Left lobe of liver (tissue), 2 donors: ENCODE results near the gene METAP1D. TPM values are rescaled to one million over a fixed set of nuclear protein-coding genes. Genes with fewer than 3 reads are reported as not detected.
"Not testable (repeated sequence)": the region's sequence is repeated elsewhere in the genome, so short reads cannot be mapped to it uniquely, and the experiment has no call there.

Experiments
- ATAC-seq: fragments of 200-7000 bp; cut with Tn5 transposase; one replicate; pipeline ENCODE4 v1.9.1; 2020; ENCODE audit warnings: mild to moderate bottlenecking, moderate library complexity
- DNase-seq: peaks from one replicate; pipeline ENCODE4 v3.0.0-alpha.2; 2020; ENCODE audit warnings: low spot score
- total RNA-seq: library from RNA; stranded (reverse); gene quantifications from one replicate; pipeline ENCODE4 v1.2.1, GENCODE V29; 2021
- donor health status: DM: no; HTN: no; CAD: no; lungs with moderate emphysema.
- donor health status: DM: no; HTN: yes; CAD: no.

Gene METAP1D
- total RNA-seq, result 4.4 TPM

DNA sequence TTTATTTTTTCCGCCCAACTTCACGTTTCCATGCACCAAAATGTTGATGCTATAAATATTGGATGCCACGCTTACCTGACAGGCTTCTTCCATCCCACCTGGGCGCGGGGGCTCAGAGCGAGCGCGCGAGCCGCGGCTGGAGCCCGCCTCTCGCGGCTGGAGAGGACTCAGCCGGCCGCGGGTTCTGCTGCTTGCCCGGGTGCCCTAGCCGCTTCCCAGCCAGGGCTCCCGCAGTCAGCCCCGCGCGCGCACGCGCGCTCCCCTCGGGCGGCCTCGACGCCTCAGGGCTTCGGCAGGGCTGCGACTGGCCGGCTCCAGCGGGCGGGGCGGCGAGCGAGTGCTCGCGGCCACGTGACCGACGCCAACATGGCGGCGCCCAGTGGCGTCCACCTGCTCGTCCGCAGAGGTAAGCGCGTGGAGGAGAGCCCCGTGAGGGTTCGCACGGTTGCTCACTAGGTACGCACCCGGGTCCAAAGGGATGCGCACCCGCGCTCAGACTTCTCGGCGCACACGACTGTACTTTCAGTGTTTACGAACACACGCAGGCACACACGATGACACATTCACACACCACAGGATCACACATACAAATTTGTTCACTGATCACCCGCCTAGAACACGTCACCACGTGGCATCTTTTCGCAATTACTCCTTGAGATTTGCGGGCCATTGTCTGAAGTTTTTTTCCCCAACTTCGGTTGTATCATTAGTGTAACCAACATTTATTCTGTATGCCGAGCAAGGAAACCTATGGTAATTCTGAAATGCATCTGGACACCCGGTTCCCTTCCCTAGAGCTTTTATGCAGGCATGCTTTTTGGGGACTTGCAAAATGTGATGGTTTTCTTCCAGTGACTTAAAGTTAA, at the start of gene METAP1D:
Gene METAP1D, plus strand, starts transcription at position 350 of the 866 bp plus-strand sequence. Its CDS starts 17 bp downstream, at position 367.
- DNase-seq, result peak; percentile 96
- ATAC-seq, result peak; percentile 99

DNA sequence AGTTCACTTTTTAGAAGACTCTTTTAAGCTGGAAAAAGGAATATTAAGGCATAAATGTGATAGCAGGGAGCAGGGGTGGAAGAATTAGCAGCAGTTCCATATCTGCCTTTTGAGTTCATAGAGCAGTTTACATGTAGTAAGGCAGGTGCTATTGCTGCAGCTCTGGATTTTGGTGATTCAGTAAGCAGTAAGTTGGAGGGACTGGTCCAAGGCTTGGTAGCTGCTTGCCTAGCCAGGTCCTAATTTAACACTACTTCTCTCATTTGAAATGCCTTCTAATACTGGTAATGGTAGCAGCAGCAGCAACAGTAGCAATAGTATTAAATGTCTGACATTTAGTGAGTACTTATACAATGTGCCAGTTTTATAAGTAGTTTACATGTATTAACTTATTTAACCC, 47.5 kb upstream of the METAP1D start:
- no peak for ATAC-seq
- no peak for DNase-seq

- ATAC-seq, result no peak
Observed at GRCh38 chr2:171952748-171953147, 47.0 kb upstream of the METAP1D start.

GRCh38 chr2:171956135-171956825, 43.5 kb upstream of the METAP1D start:
- peak; percentile 45 for ATAC-seq
- no peak for DNase-seq

More at GRCh38 chr2:171952748-171953147, 47.0 kb upstream of the METAP1D start:
- no peak for DNase-seq

- DNase-seq (no peak), ATAC-seq (peak; percentile 29)
Observed at GRCh38 chr2:171957061-171957460, 42.7 kb upstream of the METAP1D start.

GRCh38 chr2:171958475-171958874, 41.3 kb upstream of the METAP1D start:
- DNase-seq (no peak), ATAC-seq (no peak)

DNA sequence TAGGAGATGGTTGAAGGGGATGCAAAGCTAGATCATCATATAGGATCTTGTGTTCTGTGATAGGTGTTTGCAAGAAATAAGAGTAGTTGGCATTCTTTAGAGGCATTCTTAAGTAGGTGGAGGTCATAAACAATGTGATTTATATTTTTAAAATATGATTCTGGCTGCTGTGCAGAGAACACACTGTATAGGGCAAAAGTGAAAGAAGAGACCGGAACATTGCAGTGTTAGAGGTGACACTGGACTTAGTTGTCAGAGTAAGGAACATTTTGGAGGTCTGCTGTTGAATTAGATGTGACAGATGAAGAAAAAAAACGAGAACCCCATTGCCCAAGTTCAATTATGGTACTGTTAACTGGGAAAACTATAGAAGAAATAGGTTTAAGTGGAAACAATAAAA, 39.8 kb upstream of the METAP1D start:
- no peak for ATAC-seq
- no peak for DNase-seq

DNA sequence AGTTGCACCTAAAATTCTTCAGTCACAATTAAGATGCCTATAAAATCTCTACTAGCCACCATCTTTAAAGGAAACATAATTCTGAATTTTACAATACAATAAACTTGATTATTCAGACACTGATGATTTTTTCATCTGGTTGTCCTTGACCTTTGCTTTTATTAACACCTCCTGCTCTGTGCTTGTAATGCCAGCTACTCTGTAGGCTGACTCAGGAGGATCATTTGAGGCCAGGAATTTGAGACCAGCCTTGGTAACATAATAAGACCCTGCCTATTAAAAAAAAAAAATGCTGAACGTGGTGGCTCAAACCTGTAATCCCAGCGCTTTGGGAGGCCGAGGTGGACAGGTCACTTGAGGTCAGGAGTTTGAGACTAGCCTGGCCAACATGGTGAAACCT, 39.2 kb upstream of the METAP1D start:
- ATAC-seq, result no peak
- no peak for DNase-seq

GRCh38 chr2:171963198-171963597, 36.6 kb upstream of the METAP1D start:
- ATAC-seq (no peak), DNase-seq (no peak)

DNA sequence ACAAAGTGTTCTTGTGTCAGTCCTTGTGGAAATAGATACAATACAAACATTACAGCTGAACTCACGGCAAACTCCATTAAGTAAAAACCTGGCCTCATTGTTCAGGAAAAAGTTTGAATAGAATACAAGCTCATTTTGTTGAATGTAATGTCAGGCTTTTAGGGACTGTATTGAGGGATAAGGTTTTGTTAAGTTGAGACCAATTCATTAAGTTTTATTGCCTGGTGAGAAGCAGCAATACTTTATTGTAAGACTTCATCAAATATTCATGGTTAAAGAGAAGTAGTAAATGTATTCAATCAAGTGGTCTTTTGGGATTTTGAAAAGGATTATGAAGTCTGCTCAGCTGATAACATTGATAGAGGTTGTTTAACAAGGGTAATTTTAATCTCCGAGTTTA, 35.4 kb upstream of the METAP1D start:
- ATAC-seq (no peak), DNase-seq (no peak)

GRCh38 chr2:171965238-171965637, 34.5 kb upstream of the METAP1D start:
- DNase-seq (no peak), ATAC-seq (no peak)

DNA sequence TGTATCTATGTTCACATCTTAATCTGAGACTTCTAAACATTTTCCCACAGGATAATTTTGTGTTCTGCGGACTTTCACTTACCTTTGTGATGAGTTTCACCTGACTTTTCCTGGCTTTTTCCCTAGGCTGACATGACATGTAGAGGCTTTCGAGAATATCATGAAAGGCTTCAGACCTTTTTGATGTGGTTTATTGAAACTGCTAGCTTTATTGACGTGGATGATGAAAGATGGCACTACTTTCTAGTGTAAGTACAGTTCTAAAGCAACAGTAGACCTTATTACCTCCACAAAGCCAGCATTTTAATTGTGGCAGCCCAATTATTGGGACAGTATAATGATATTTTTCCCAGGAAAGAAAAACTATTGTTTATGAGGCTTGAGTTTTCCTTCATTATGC, 34.1 kb upstream of the METAP1D start:
- ATAC-seq (no peak), DNase-seq (no peak)

DNA sequence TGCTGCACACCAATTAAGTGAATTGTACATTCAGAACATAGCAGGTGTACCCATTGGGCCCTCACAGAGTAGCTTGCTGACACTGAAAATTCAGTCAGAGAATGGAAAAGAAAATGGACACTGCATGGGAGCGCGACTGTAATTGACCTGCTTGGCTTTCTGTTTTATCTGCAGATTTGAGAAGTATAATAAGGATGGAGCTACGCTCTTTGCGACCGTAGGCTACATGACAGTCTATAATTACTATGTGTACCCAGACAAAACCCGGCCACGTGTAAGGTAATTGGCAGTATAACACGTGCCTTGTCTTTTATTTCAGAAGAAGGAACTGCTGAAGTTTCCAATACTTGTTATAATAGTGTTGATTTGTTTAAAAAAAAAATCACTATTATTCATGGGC, 33.5 kb upstream of the METAP1D start:
- ATAC-seq (no peak), DNase-seq (no peak)

DNA sequence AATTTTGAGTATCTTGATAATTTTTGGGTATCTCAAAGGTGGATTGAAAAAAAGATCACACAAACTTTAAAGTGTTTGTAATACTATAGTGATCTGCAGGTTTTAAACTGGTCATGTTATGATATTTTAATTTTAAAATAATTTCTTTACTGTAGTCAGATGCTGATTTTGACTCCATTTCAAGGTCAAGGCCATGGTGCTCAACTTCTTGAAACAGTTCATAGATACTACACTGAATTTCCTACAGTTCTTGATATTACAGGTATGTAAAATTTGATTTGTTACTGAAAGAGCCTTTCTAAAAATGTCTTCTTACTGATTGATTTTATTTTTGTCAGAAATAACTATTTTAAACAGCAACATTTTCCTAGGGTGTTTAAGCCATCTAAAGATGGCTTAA, 33.1 kb upstream of the METAP1D start:
- no peak for DNase-seq
- no peak for ATAC-seq

DNA sequence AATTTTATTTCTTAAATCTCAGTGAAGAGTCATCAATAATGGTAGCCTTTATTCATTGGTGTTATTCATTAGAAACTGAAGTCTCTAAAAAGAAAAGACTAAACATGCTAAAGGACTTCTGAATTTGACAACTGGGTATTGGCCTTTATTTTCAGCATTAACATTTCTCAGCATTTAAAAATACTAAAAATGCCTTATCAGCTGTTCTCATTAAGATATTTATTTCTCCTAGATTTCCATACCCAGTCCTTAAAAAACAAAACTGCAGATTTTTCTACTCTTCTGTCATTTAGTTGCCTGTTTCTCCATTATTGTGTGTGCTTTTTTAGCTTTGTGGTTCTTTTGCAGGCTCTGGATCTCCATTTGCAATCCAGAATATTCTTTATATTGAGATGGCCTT, 31.2 kb upstream of the METAP1D start:
- ATAC-seq, result no peak
- no peak for DNase-seq

GRCh38 chr2:171972329-171972982, 27.3 kb upstream of the METAP1D start:
- no peak for ATAC-seq
- DNase-seq, result no peak

DNA sequence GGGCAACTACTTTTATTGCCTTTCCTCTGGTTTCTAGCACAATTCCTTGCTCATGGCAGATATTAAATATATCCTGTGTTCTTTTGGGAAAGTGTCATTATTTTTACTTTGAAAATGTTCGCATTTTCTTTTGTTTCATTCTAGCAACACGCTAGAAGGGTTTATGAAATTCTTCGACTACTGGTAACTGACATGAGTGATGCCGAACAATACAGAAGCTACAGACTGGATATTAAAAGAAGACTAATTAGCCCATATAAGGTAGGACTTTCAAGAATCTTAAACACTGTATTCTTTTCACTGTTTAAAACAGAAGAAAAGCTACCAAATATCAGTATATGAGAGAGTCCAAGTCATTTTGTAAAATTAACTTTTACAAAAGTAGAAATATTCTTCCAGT, 20.6 kb upstream of the METAP1D start:
- ATAC-seq, result no peak
- no peak for DNase-seq

- ATAC-seq, DNase-seq: not testable (repeated sequence)
Observed at GRCh38 chr2:171983924-171984323, 15.8 kb upstream of the METAP1D start.

DNA sequence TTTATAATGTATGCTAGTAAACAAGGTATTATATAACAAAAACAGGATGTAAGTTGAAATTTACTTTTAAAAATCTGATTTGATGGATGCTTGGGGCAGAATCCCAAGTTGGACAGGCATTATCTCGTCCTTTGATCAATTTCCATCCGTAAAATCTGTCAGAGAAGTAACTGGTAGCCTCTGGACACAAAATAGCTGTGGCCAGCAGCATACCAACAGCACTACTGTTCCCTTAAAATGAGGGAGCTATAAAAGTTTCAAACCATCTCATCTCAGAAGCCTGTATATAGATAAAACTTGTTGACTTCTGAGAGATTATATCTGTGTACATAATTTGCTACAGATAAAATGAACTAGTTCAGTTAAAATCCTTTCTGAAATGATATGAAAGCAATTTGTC, 14.7 kb upstream of the METAP1D start:
- no peak for DNase-seq
- ATAC-seq, result no peak

- ATAC-seq (no peak), DNase-seq (no peak)
Observed at GRCh38 chr2:171986778-171987177, 13.0 kb upstream of the METAP1D start.

GRCh38 chr2:171991027-171991426, 8.7 kb upstream of the METAP1D start:
- DNase-seq, result no peak

GRCh38 chr2:171995586-171995985, 4.2 kb upstream of the METAP1D start:
- ATAC-seq (no peak), DNase-seq (no peak)

More at GRCh38 chr2:171991027-171991426, 8.7 kb upstream of the METAP1D start:
- ATAC-seq, result no peak
